ENCODE results near the gene KCNH1. TPM values are rescaled to one million over a fixed set of nuclear protein-coding genes. Genes with fewer than 3 reads are reported as not detected.

KCNH1 gene
- total and polyA plus RNA-seq, 2 experiments from 2014 or later: 0.28 TPM; not detected in 1

DNA sequence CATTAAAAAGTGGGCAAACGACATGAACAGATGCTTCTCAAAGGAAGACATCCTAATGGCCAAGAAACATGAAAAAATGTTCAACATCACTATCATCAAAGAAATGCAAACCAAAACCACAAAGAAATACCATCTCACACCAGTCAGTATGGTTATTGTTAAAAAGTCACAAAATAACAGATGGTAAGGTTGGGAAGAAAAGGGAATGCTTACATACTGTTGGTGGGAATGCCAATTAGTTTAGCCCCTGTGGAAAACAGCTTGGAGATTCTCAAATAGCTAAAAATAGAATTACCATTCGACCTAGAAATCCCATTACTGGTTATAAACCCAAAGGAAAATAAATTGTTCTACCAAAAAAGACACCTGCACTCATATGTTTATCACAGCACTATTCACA lies 369.4 kb downstream of the KCNH1 start:
- Histone ChIP-seq H3K36me3 (ENCODE audit: insufficient read depth) (no peaks in the 10 kb centered on the region), H3K79me2 (replicated peaks; ENCODE audit: insufficient read depth) (no peaks in the 10 kb centered on the region), H3K4me2 (no peak overlapping the region), H3K9me2 (ENCODE audit: insufficient read depth) (no peaks in the 10 kb centered on the region), H3K4me3 (no peak overlapping the region), H3F3A (replicated peaks; ENCODE audit: low read depth) (no peaks in the 10 kb centered on the region), H3K27ac (ENCODE audit: low read depth) (no peak overlapping the region), H3K4me1 (ENCODE audit: insufficient read depth) (no peaks in the 10 kb centered on the region), H4K20me1 (replicated peaks; ENCODE audit: insufficient read depth) (no peaks in the 10 kb centered on the region), H3K27me3 (ENCODE audit: insufficient read depth) (no peaks in the 10 kb centered on the region), H2AFZ (no peak overlapping the region)
- no peak overlapping the region for H3K4me3 Mint-ChIP-seq
- no peak overlapping the region for H3K27ac Mint-ChIP-seq
- DNase-seq (ENCODE audit: low spot score) (no peak), ATAC-seq (no peak)
- no peaks in the 10 kb centered on the region for H3K4me1 Mint-ChIP-seq
- H3K27me3 Mint-ChIP-seq (ENCODE audit: insufficient read depth, low read depth, poor library complexity): no peaks in the 10 kb centered on the region
- no peaks in the 10 kb centered on the region; the same call in 2 of the 3 replicates for H3K36me3 Mint-ChIP-seq (ENCODE audit: low read depth)
- peaks cover 8% of the 10 kb centered on the region; the same call in 2 of the 3 replicates for H3K9me3 Mint-ChIP-seq
- TF ChIP-seq JUNB (IDR thresholded peaks at IDR 0.05; ENCODE audit: unreplicated experiment) (no peak), ZNF114 (CRISPR knock-in tag; IDR thresholded peaks at IDR 0.05) (no peak), EZH2phosphoT487 (IDR thresholded peaks at IDR 0.05; ENCODE audit: unreplicated experiment) (no peak), ZNF331 (CRISPR knock-in tag; IDR thresholded peaks at IDR 0.05; ENCODE audit: low read depth) (no peak), NANOG (IDR thresholded peaks at IDR 0.05; ENCODE audit: borderline replicate concordance) (no peak), CREB1 (CRISPR knock-in tag; IDR thresholded peaks at IDR 0.05; ENCODE audit: low read depth) (no peak), ETS1 (IDR thresholded peaks at IDR 0.05) (no peak)
- TF ChIP-seq, protein P1, sequence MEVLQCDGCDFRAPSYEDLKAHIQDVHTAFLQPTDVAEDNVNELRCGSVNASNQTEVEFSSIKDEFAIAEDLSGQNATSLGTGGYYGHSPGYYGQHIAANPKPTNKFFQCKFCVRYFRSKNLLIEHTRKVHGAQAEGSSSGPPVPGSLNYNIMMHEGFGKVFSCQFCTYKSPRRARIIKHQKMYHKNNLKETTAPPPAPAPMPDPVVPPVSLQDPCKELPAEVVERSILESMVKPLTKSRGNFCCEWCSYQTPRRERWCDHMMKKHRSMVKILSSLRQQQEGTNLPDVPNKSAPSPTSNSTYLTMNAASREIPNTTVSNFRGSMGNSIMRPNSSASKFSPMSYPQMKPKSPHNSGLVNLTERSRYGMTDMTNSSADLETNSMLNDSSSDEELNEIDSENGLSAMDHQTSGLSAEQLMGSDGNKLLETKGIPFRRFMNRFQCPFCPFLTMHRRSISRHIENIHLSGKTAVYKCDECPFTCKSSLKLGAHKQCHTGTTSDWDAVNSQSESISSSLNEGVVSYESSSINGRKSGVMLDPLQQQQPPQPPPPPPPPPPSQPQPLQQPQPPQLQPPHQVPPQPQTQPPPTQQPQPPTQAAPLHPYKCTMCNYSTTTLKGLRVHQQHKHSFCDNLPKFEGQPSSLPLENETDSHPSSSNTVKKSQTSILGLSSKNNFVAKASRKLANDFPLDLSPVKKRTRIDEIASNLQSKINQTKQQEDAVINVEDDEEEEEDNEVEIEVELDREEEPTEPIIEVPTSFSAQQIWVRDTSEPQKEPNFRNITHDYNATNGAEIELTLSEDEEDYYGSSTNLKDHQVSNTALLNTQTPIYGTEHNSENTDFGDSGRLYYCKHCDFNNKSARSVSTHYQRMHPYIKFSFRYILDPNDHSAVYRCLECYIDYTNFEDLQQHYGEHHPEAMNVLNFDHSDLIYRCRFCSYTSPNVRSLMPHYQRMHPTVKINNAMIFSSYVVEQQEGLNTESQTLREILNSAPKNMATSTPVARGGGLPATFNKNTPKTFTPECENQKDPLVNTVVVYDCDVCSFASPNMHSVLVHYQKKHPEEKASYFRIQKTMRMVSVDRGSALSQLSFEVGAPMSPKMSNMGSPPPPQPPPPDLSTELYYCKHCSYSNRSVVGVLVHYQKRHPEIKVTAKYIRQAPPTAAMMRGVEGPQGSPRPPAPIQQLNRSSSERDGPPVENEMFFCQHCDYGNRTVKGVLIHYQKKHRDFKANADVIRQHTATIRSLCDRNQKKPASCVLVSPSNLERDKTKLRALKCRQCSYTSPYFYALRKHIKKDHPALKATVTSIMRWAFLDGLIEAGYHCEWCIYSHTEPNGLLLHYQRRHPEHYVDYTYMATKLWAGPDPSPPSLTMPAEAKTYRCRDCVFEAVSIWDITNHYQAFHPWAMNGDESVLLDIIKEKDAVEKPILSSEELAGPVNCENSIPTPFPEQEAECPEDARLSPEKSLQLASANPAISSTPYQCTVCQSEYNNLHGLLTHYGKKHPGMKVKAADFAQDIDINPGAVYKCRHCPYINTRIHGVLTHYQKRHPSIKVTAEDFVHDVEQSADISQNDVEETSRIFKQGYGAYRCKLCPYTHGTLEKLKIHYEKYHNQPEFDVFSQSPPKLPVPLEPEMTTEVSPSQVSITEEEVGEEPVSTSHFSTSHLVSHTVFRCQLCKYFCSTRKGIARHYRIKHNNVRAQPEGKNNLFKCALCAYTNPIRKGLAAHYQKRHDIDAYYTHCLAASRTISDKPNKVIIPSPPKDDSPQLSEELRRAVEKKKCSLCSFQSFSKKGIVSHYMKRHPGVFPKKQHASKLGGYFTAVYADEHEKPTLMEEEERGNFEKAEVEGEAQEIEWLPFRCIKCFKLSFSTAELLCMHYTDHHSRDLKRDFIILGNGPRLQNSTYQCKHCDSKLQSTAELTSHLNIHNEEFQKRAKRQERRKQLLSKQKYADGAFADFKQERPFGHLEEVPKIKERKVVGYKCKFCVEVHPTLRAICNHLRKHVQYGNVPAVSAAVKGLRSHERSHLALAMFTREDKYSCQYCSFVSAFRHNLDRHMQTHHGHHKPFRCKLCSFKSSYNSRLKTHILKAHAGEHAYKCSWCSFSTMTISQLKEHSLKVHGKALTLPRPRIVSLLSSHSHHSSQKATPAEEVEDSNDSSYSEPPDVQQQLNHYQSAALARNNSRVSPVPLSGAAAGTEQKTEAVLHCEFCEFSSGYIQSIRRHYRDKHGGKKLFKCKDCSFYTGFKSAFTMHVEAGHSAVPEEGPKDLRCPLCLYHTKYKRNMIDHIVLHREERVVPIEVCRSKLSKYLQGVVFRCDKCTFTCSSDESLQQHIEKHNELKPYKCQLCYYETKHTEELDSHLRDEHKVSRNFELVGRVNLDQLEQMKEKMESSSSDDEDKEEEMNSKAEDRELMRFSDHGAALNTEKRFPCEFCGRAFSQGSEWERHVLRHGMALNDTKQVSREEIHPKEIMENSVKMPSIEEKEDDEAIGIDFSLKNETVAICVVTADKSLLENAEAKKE (CRISPR knock-in tag; IDR thresholded peaks at IDR 0.05): no peak
- TF ChIP-seq, protein P2, sequence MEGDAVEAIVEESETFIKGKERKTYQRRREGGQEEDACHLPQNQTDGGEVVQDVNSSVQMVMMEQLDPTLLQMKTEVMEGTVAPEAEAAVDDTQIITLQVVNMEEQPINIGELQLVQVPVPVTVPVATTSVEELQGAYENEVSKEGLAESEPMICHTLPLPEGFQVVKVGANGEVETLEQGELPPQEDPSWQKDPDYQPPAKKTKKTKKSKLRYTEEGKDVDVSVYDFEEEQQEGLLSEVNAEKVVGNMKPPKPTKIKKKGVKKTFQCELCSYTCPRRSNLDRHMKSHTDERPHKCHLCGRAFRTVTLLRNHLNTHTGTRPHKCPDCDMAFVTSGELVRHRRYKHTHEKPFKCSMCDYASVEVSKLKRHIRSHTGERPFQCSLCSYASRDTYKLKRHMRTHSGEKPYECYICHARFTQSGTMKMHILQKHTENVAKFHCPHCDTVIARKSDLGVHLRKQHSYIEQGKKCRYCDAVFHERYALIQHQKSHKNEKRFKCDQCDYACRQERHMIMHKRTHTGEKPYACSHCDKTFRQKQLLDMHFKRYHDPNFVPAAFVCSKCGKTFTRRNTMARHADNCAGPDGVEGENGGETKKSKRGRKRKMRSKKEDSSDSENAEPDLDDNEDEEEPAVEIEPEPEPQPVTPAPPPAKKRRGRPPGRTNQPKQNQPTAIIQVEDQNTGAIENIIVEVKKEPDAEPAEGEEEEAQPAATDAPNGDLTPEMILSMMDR (conservative IDR thresholded peaks at IDR 0.05; ENCODE audit: low read depth in 2 of 2): no peak

All from GM23338 (cell line).